Measurements from ENCODE around the gene CHD8.

CHD8 gene

GRCh38 chr14:21343035-21343794, 112.7 kb downstream of the CHD8 start:
- ChIA-PET CTCF (interaction anchor here (0.6 to 1.0 kb wide), 2 partner anchors 38 to 68 kb away, joined by 3 to 5 read pairs; no protein-coding TSS in a partner anchor), POLR2A (ENCODE audit: low non-redundant PET) (no interaction called here)
- DNase-seq (ENCODE audit: low spot score), result no peak
- H3K27ac ChIP-seq, result no peak overlapping the region
- TF ChIP-seq CTCF (conservative IDR thresholded peaks at IDR 0.05; ENCODE audit: low read depth), result no peak

Data from RWPE1 (cell line).